Measurements from ENCODE around the gene PNMA6E. TPM values are rescaled to one million over a fixed set of nuclear protein-coding genes. Genes with fewer than 3 reads are reported as not detected.

The PNMA6E gene
- total and polyA plus RNA-seq, 2 donors (not counting 3 experiments of a cell fraction or from before 2014, with no cell fraction given) = not detected

- intact Hi-C loops (cut with micrococcal nuclease) (no loop called here), dilution Hi-C loops (cut with MboI; ENCODE audit: extremely low pct_ligation_motif_present, low sequenced_read_pairs) (no loop called here)
- no peak for TF ChIP-seq JUN (IDR thresholded peaks at IDR 0.05; ENCODE audit: borderline replicate concordance, insufficient read depth, insufficient read length, low read depth)
- TF ChIP-seq POLR2A (IDR thresholded peaks at IDR 0.05; ENCODE audit: low read depth, low read length) = no peak
- TF ChIP-seq CTCF (IDR thresholded peaks at IDR 0.05; ENCODE audit: extremely low read depth in 1 of 2, insufficient read depth in 1 of 2, low read depth in 1 of 2, low read length in 2 of 2) = no peak
- TF ChIP-seq, protein P1, sequence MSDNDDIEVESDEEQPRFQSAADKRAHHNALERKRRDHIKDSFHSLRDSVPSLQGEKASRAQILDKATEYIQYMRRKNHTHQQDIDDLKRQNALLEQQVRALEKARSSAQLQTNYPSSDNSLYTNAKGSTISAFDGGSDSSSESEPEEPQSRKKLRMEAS (IDR thresholded peaks at IDR 0.05; ENCODE audit: insufficient read depth, insufficient read length) = no peak
- TF ChIP-seq GATA2 (IDR thresholded peaks at IDR 0.05; ENCODE audit: insufficient read depth, insufficient read length, low read depth, low read length) = no peak
- TF ChIP-seq EZH2 (IDR thresholded peaks at IDR 0.05; ENCODE audit: borderline replicate concordance, low read depth, low read length, severe bottlenecking) = no peak
- TF ChIP-seq MYC (IDR thresholded peaks at IDR 0.05; ENCODE audit: low read depth, low read length) = no peak
- no peak for TF ChIP-seq FOS (IDR thresholded peaks at IDR 0.05; ENCODE audit: borderline replicate concordance, insufficient read depth, low read length)
- CTCF ChIA-PET = no interaction called here
- Histone ChIP-seq H3K27me3 (ENCODE audit: control insufficient read depth in 2 of 2, insufficient read depth in 2 of 2, low read length in 2 of 2) (no peaks in the 10 kb centered on the region), H3K4me2 (ENCODE audit: insufficient read depth, low read length) (no peak overlapping the region), H3K36me3 (ENCODE audit: control insufficient read depth in 2 of 2, extremely low read depth in 1 of 2, insufficient read depth in 2 of 2, low read length in 2 of 2) (no peaks in the 10 kb centered on the region), H4K20me1 (replicated peaks; ENCODE audit: control insufficient read depth, extremely low read depth, insufficient read depth, low read length) (no peaks in the 10 kb centered on the region), H3K79me2 (ENCODE audit: control insufficient read depth, insufficient read depth, low read length) (no peaks in the 10 kb centered on the region), H3K4me1 (ENCODE audit: control insufficient read depth, extremely low read depth, insufficient read depth, low read length) (no peaks in the 10 kb centered on the region), H3K4me3 (replicated peaks in 1 of 3; ENCODE audit: insufficient read depth in 1 of 3, low read depth in 1 of 3, low read length in 3 of 3) (no peak overlapping the region), H3K9ac (replicated peaks; ENCODE audit: extremely low read depth, insufficient read depth, low read length) (no peak overlapping the region), H2AFZ (ENCODE audit: low read depth, low read length) (no peak overlapping the region), H3K9me3 (replicated peaks; ENCODE audit: control insufficient read depth, insufficient read depth, low read length) (no peaks in the 10 kb centered on the region), H3K9me1 (replicated peaks; ENCODE audit: control insufficient read depth, extremely low read depth, insufficient read depth, low read length) (no peaks in the 10 kb centered on the region), H3K27ac (ENCODE audit: insufficient read depth, low read depth, low read length) (no peak overlapping the region)
- BruUV-seq (replicated peaks) = no TSS peak
- FAIRE-seq (no peak), DNase-seq (ENCODE audit: low read depth, low spot score) (peak; percentile 3)
- POLR2A ChIA-PET = no interaction called here
Measured at GRCh38 chrX:153380691-153381090, 20.5 kb downstream of the PNMA6E start.
